Cardiac muscle cell (in vitro differentiated cells and primary cell): Measurements from ENCODE around the gene THBD. TPM values are rescaled to one million over a fixed set of nuclear protein-coding genes. Genes with fewer than 3 reads are reported as not detected.

Source experiments
- DNase-seq, 2 donors: peaks; one replicate each; pipeline versions ENCODE4 v3.0.0 to v3.0.0-alpha.2; 2010 to 2017; ENCODE audit warnings: low read depth in 1 of 2, low spot score in 1 of 2
- H3K27ac ChIP-seq: fragments of 200-600 bp; sonication (generic); 2 replicates; pipeline ENCODE4 v1.5.1; 2016
- H3K27me3 ChIP-seq: fragments of 200-600 bp; sonication (generic); 2 replicates; pipeline ENCODE4 v1.6.0; 2016; ENCODE audit warnings: control low read depth
- H3K36me3 ChIP-seq: fragments of 200-600 bp; sonication (generic); 2 replicates; pipeline ENCODE4 v1.5.1; 2016; ENCODE audit warnings: control low read depth
- H3K4me1 ChIP-seq: fragments of 200-600 bp; sonication (generic); 2 replicates; pipeline ENCODE4 v1.8.1; 2017; ENCODE audit warnings: low read depth, mild to moderate bottlenecking, mixed run types
- H3K4me3 ChIP-seq: fragments of 200-600 bp; sonication (generic); 2 replicates; pipeline ENCODE4 v1.5.1; 2016; ENCODE audit warnings: mild to moderate bottlenecking
- H3K9me3 ChIP-seq: fragments of 200-600 bp; sonication (generic); 2 replicates; pipeline ENCODE4 v1.5.1; 2017; ENCODE audit warnings: low read depth, mild to moderate bottlenecking, control low read depth
- CTCF ChIP-seq: IDR thresholded peaks from 2 replicates; pipeline ENCODE4 v1.5.1; 2012; ENCODE audit warnings: low read depth, mild to moderate bottlenecking, low read length
- polyA plus RNA-seq: library from polyadenylated mRNA; unstranded; fragments of >200 nt; fragmentation: Nextera tagmentation; extraction: Ambion mirVana; gene quantifications from 2 replicates; pipeline ENCODE4 v1.2.1, GENCODE V29; 2016
- total RNA-seq: library from RNA; depleted of rRNA; stranded (reverse); fragments of >200 nt; gene quantifications from 2 replicates; pipeline ENCODE4 v1.2.3, GENCODE V29; 2016

THBD gene
- total and polyA plus RNA-seq, 2 experiments from 2014 or later: 0.04 to 0.54 TPM

DNA sequence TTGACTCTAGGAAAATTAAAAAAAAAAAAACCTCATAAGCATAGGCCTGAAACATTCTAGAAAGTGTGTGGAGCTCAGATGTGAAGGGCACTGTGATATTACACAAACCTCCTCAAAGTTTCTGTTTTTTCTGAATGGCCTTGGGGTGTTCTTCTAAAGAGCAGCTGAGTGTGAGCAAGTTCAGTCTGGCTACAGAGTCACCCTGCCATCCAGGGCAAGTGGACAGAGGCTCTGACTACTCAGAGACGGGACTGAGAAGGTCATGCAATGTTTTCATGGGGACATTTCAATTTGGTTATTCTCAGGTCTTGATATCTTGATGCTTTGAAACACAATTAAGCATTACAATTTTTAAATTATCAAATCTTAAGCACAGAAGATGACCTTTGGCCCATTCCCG, 51.0 kb downstream of the THBD start:
- no peaks in the 10 kb centered on the region for H3K27me3 ChIP-seq
- no peak for TF ChIP-seq CTCF

GRCh38 chr20:22995923-22996322, 53.5 kb downstream of the THBD start:
- no peaks in the 10 kb centered on the region for H3K27me3 ChIP-seq
- no peak overlapping the region for H3K4me3 ChIP-seq
- H3K4me1 ChIP-seq: no peaks in the 10 kb centered on the region
- H3K9me3 ChIP-seq: no peaks in the 10 kb centered on the region
- no peaks in the 10 kb centered on the region for H3K36me3 ChIP-seq
- no peak overlapping the region for H3K27ac ChIP-seq
- TF ChIP-seq CTCF: no peak
- DNase-seq: no peak

More for the DNA sequence above, 51.0 kb downstream of the THBD start:
- no peaks in the 10 kb centered on the region for H3K9me3 ChIP-seq
- H3K27ac ChIP-seq: no peak overlapping the region
- no peak overlapping the region for H3K4me3 ChIP-seq
- no peak for DNase-seq
- no peaks in the 10 kb centered on the region for H3K36me3 ChIP-seq
- no peaks in the 10 kb centered on the region for H3K4me1 ChIP-seq

Other genes starting within 250 kb of the THBD start
- gene SSTR4, start 14.4 kb downstream of the THBD start, total RNA-seq: not detected in 2 replicates
- not detected in 2 replicates for gene SSTR4, start 14.4 kb downstream of the THBD start, polyA plus RNA-seq
- 0.11 and 0.63 TPM in 2 replicates for gene CD93, start 36.7 kb upstream of the THBD start, total RNA-seq
- gene CD93, start 36.7 kb upstream of the THBD start, polyA plus RNA-seq: 0.04 and 0.15 TPM in 2 replicates